ENCODE measurements around the gene CCDC148.
"Not testable (repeated sequence)": the region's sequence is repeated elsewhere in the genome, so short reads cannot be mapped to it uniquely, and the experiment has no call there.

CCDC148 gene

GRCh38 chr2:158339513-158339912 is 117.0 kb downstream of the CCDC148 start:
- no peak for TF ChIP-seq CTCF (conservative IDR thresholded peaks at IDR 0.05; ENCODE audit: low read depth, low read length)
- no peak overlapping the region for H3K4me3 ChIP-seq (ENCODE audit: low read depth, low read length)
- no peak for DNase-seq (ENCODE audit: low read depth)

- no peak for TF ChIP-seq CTCF (conservative IDR thresholded peaks at IDR 0.05; ENCODE audit: low read depth, low read length)
- no peak overlapping the region for H3K4me3 ChIP-seq (ENCODE audit: low read depth, low read length)
- DNase-seq (ENCODE audit: low read depth), result no peak
Measured at GRCh38 chr2:158337018-158337417, 119.5 kb downstream of the CCDC148 start.

GRCh38 chr2:158331799-158332198 is 124.8 kb downstream of the CCDC148 start:
- H3K4me3 ChIP-seq (ENCODE audit: low read depth, low read length); DNase-seq (ENCODE audit: low read depth): not testable (repeated sequence)

GRCh38 chr2:158325782-158326340 is 130.7 kb downstream of the CCDC148 start:
- H3K4me3 ChIP-seq (ENCODE audit: low read depth, low read length), result no peak overlapping the region
- no peak for DNase-seq (ENCODE audit: low read depth)
- no peak for TF ChIP-seq CTCF (conservative IDR thresholded peaks at IDR 0.05; ENCODE audit: low read depth, low read length)

DNA sequence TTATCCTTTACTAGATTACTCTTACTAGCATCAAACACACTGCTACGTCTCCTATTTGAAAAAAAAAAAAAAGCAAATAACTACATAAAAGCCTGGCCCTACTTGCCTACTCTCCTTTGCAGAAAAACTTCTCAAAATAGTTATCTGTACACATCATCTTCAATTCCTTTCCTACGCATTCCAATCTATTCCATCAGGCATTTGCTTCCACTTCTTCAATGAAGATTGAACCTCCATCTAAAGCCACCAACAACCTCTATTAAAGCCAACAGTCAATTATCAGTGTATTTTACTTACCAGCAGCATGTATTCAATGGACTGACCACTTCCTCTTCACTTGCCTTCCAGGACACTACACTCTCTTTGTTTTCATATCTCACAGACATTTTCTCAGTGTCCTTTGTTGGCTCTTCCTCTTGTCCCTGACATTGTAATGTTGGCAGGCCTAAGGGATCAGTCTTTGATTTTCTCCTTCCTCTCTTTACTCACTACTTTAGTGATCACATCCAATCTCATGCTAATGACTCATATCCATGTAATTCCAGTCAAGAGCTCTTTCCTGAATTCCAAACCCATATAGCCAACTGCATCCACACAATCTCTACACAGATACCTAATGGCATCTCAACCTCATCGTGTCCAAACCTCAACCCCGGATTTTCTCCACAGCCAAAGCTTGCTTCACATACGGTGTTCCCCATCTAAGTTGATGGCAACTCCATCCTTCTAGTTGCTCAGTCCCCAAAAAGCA is 131.3 kb downstream of the CCDC148 start:
- peak; percentile 19 for DNase-seq (ENCODE audit: low read depth)

GRCh38 chr2:158323381-158323780 is 133.2 kb downstream of the CCDC148 start:
- TF ChIP-seq CTCF (conservative IDR thresholded peaks at IDR 0.05; ENCODE audit: low read depth, low read length), result no peak
- H3K4me3 ChIP-seq (ENCODE audit: low read depth, low read length), result no peak overlapping the region
- DNase-seq (ENCODE audit: low read depth), result no peak

More for the DNA sequence above, 131.3 kb downstream of the CCDC148 start:
- TF ChIP-seq CTCF (conservative IDR thresholded peaks at IDR 0.05; ENCODE audit: low read depth, low read length), result no peak
- H3K4me3 ChIP-seq (ENCODE audit: low read depth, low read length), result no peak overlapping the region

DNA sequence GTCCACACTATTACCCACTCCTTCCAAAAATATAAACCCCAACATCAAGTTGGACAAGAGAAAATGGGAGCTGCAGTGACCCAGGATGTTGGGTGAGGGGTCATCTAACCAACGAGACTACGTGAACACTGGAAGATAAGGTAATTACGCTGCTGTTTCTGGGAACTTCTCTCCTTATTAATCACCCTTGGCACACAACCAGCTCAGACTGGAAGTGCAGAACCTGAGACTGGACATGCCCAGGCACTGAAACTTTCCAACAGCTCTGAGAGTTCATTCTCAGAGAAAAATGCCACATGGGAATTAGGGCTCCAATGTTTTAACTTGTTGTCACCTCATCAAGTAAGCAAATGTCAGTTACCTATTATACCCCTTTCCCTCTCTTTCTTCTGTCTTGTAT is 135.3 kb downstream of the CCDC148 start:
- peak; percentile 70 for DNase-seq (ENCODE audit: low read depth)
- no peak overlapping the region for H3K4me3 ChIP-seq (ENCODE audit: low read depth, low read length)
- TF ChIP-seq CTCF (conservative IDR thresholded peaks at IDR 0.05; ENCODE audit: low read depth, low read length), result no peak

Data from choroid plexus epithelial cell (primary cell).